HG02763 (cell line): ENCODE measurements around the gene TTC3.
"Not testable (repeated sequence)": the region's sequence is repeated elsewhere in the genome, so short reads cannot be mapped to it uniquely, and the experiment has no call there.

ENCODE experiments used
- ATAC-seq: cut with Tn5 transposase; IDR thresholded peaks from one replicate; pipeline ENCODE4 v1.9.1; 2021; ENCODE audit warnings: mild to moderate bottlenecking, moderate library complexity; ENCODE audit not compliant: unreplicated experiment

The TTC3 gene

GRCh38 chr21:37093977-37094376, 20.9 kb downstream of the TTC3 start:
- no peak for ATAC-seq

- ATAC-seq: no peak
Observed at GRCh38 chr21:37095821-37096220, 22.8 kb downstream of the TTC3 start.

GRCh38 chr21:37098751-37099150, 25.7 kb downstream of the TTC3 start:
- no peak for ATAC-seq

GRCh38 chr21:37100316-37100715, 27.3 kb downstream of the TTC3 start:
- no peak for ATAC-seq

GRCh38 chr21:37101384-37101783, 28.3 kb downstream of the TTC3 start:
- ATAC-seq: no peak

GRCh38 chr21:37102746-37103145, 29.7 kb downstream of the TTC3 start:
- not testable (repeated sequence) for ATAC-seq

- no peak for ATAC-seq
Observed at GRCh38 chr21:37106998-37107397, 33.9 kb downstream of the TTC3 start.

GRCh38 chr21:37111029-37111428, 38.0 kb downstream of the TTC3 start:
- not testable (repeated sequence) for ATAC-seq

- not testable (repeated sequence) for ATAC-seq
Observed at GRCh38 chr21:37114301-37114700, 41.2 kb downstream of the TTC3 start.

GRCh38 chr21:37116459-37116858, 43.4 kb downstream of the TTC3 start:
- not testable (repeated sequence) for ATAC-seq

- no peak for ATAC-seq
Observed at GRCh38 chr21:37117204-37117603, 44.1 kb downstream of the TTC3 start.

- no peak for ATAC-seq
Observed at GRCh38 chr21:37118187-37118826, 45.3 kb downstream of the TTC3 start.

- no peak for ATAC-seq
Observed at GRCh38 chr21:37119421-37120218, 46.6 kb downstream of the TTC3 start.

- ATAC-seq: no peak
Observed at GRCh38 chr21:37128076-37128475, 55.0 kb downstream of the TTC3 start.

GRCh38 chr21:37130971-37131370, 57.9 kb downstream of the TTC3 start:
- ATAC-seq: no peak

GRCh38 chr21:37136261-37136660, 63.2 kb downstream of the TTC3 start:
- ATAC-seq: no peak

- ATAC-seq: no peak
Observed at GRCh38 chr21:37136744-37137143, 63.7 kb downstream of the TTC3 start.

- ATAC-seq: no peak
Observed at GRCh38 chr21:37139154-37139553, 66.1 kb downstream of the TTC3 start.

GRCh38 chr21:37139902-37140301, 66.8 kb downstream of the TTC3 start:
- no peak for ATAC-seq

GRCh38 chr21:37143392-37143791, 70.3 kb downstream of the TTC3 start:
- not testable (repeated sequence) for ATAC-seq

GRCh38 chr21:37145635-37146111, 72.6 kb downstream of the TTC3 start:
- ATAC-seq: no peak
